Pancreas (tissue), 10 donors: Measurements from ENCODE around the gene XPO6. TPM values are rescaled to one million over a fixed set of nuclear protein-coding genes. Genes with fewer than 3 reads are reported as not detected.

Experiments used
- ATAC-seq, 4 donors: fragments of 200-7000 bp; cut with Tn5 transposase; one replicate each; pipeline versions ENCODE4 v1.8.0 to v1.9.1; 2020; ENCODE audit warnings: mild to moderate bottlenecking in 4 of 4, moderate library complexity in 4 of 4
- DNase-seq, 6 donors: peaks; one replicate each; pipeline ENCODE4 v3.0.0-alpha.2; 2020
- FAIRE-seq: peaks from 2 replicates; lab custom pipeline; 2012; peaks lifted over from hg19 to GRCh38; lab: Jason Lieb, UNC
- H3K27ac ChIP-seq, 4 donors: fragments of 200-600 bp; sonication (generic); 1 replicate in 3 of 4; 2 replicates in 1 of 4; pipeline versions ENCODE4 v1.5.0 to v1.8.0; 2020
- H3K27me3 ChIP-seq, 4 donors: fragments of 200-600 bp; one replicate each; pipeline ENCODE4 v1.8.0; 2021
- H3K36me3 ChIP-seq, 3 donors: fragments of 200-600 bp; sonication (generic) in 1 of 3; one replicate each; pipeline versions ENCODE4 v1.5.0 to v1.8.0; 2020 to 2021
- H3K4me1 ChIP-seq, 3 donors: fragments of 200-600 bp; one replicate each; pipeline ENCODE4 v1.8.0; 2021
- H3K4me3 ChIP-seq, 4 donors: fragments of 200-600 bp; sonication (generic) in 2 of 4; one replicate each; pipeline versions ENCODE4 v1.5.0 to v1.8.0; 2020 to 2021
- H3K9me3 ChIP-seq, 4 donors: fragments of 200-600 bp; one replicate each; pipeline ENCODE4 v1.8.0; 2021
- CTCF ChIP-seq, 4 donors: fragments of 200-600 bp; sonication (generic) in 3 of 4; IDR thresholded peaks; one replicate each; pipeline versions ENCODE4 v1.5.0 to v1.8.0; 2021; ENCODE audit warnings: antibody characterized with exemption in 4 of 4
- WGBS, 2 donors: extraction: QIAGEN DNeasy Blood & Tissue Kit; methylation state at CpG; one replicate each; pipeline ENCODE4 v1.1.7; 2013; 5-methylcytosine and 5-hydroxymethylcytosine counted together
- intact Hi-C, 3 donors: fragments of 100-400 bp; cut with DNase I; formaldehyde crosslinking; loops; one replicate each; pipeline versions ENCODE4 v1.11.1 to v1.14.2; 2022
- polyA plus RNA-seq, 2 donors: library from polyadenylated mRNA; stranded (reverse); fragments of 200-250 nt; gene quantifications; one replicate each; pipeline ENCODE4 v1.2.3, GENCODE V29; 2013
- total RNA-seq, 6 donors: library from RNA; stranded (reverse); fragmentation: NEBNext Ultra II Directional in 4 of 6; extraction: Animal tissue kit (Norgen Biotek cat#: 25700) in 4 of 6; gene quantifications; one replicate each; pipeline versions ENCODE4 v1.2.1 to v1.2.4, GENCODE V29; 2021 to 2023
- donor health status: healthy with polysubstance abuse.
- donor health status: DM: no; HTN: no; CAD: no; lungs with moderate emphysema.
- donor health status: DM: no; HTN: no; CAD: no.
- donor health status: control.
- donor health status: control.
- donor health status: Bipolar disorder and iron deficiency.
- donor health status: DM: yes; HTN: yes; CAD: no.
- donor health status: DM: no; HTN: no; CAD: no.
- donor health status: DM: no; HTN: no; CAD: no.
- donor health status: DM: yes; HTN: yes; CAD: no.

XPO6 gene
- total and polyA plus RNA-seq, 8 donors: 32.6 to 73.6 (median 38.5) TPM

- FAIRE-seq (no peak), DNase-seq (no peak), ATAC-seq (no peak)
- H3K4me3 ChIP-seq: no peak overlapping the region
- TF ChIP-seq CTCF (IDR thresholded peaks at IDR 0.05): no peak
- intact Hi-C loops: no loop called here
- WGBS, 2 donors: 83 to 88% methylated on average over 5 of the region's 5 CpGs
- H3K36me3 ChIP-seq: peaks cover 3 to 15% (median 7%) of the 10 kb centered on the region in 3 donors
- H3K27me3 ChIP-seq: no peaks in the 10 kb centered on the region
- no peaks in the 10 kb centered on the region for H3K9me3 ChIP-seq
- H3K4me1 ChIP-seq: no peaks in the 10 kb centered on the region
- H3K27ac ChIP-seq: no peak overlapping the region
Observed at GRCh38 chr16:28131743-28132393, 79.9 kb downstream of the XPO6 start.

GRCh38 chr16:28131181-28131580, 80.6 kb downstream of the XPO6 start:
- Histone ChIP-seq H3K9me3 (no peaks in the 10 kb centered on the region), H3K27me3 (no peaks in the 10 kb centered on the region), H3K36me3 (peaks cover 3 to 15% (median 7%) of the 10 kb centered on the region in 3 donors), H3K4me3 (no peak overlapping the region), H3K27ac (no peak overlapping the region), H3K4me1 (no peaks in the 10 kb centered on the region)
- FAIRE-seq: no peak
- intact Hi-C loops: no loop called here
- no peak for TF ChIP-seq CTCF (IDR thresholded peaks at IDR 0.05)
- 90 to 93% methylated on average over 6 of the region's 6 CpGs for WGBS, 2 donors
- no peak for DNase-seq
- ATAC-seq: peak in 1 of 4 donors; percentile 23

GRCh38 chr16:28130099-28131088, 81.4 kb downstream of the XPO6 start:
- WGBS, 2 donors: 88 to 90% methylated on average over 11 of the region's 11 CpGs
- Histone ChIP-seq H3K27me3 (no peaks in the 10 kb centered on the region), H3K36me3 (peaks cover 2 to 23% (median 9%) of the 10 kb centered on the region in 3 donors), H3K4me1 (no peaks in the 10 kb centered on the region), H3K4me3 (no peak overlapping the region), H3K27ac (peak overlapping the region in 1 of 4 donors; percentile 17), H3K9me3 (no peaks in the 10 kb centered on the region)
- intact Hi-C loops: no loop called here
- TF ChIP-seq CTCF (IDR thresholded peaks at IDR 0.05): no peak
- ATAC-seq: peak in 2 of 4 donors; percentile 25 to 32
- DNase-seq: no peak
- no peak for FAIRE-seq

GRCh38 chr16:28126684-28127620, 84.8 kb downstream of the XPO6 start:
- no peaks in the 10 kb centered on the region for H3K4me1 ChIP-seq
- no peak overlapping the region for H3K4me3 ChIP-seq
- FAIRE-seq: no peak
- H3K27ac ChIP-seq: no peak overlapping the region
- H3K9me3 ChIP-seq: no peaks in the 10 kb centered on the region
- no peak for DNase-seq
- H3K27me3 ChIP-seq: no peaks in the 10 kb centered on the region
- intact Hi-C loops: no loop called here
- WGBS, 2 donors: 88 to 94% methylated on average over 14 of the region's 14 CpGs
- TF ChIP-seq CTCF (IDR thresholded peaks at IDR 0.05): no peak
- no peak for ATAC-seq
- peaks cover 0 to 34% (median 19%) of the 10 kb centered on the region in 3 donors for H3K36me3 ChIP-seq
